Trophoblast cell (in vitro differentiated cells and primary cell): ENCODE measurements around the gene FAM184B.

ENCODE experiments used
- DNase-seq, 2 donors: peaks; one replicate each; pipeline ENCODE4 v3.0.0-alpha.2; 2016
- H2AFZ ChIP-seq: 2 replicates; pipeline ENCODE4 v1.6.1; 2013; ENCODE audit warnings: low read length, moderate library complexity, mild to moderate bottlenecking; ENCODE audit not compliant: insufficient read depth, poor library complexity
- H2AK5ac ChIP-seq: 2 replicates; pipeline ENCODE4 v1.6.1; 2013; ENCODE audit warnings: mild to moderate bottlenecking, low read length
- H2BK120ac ChIP-seq: 2 replicates; pipeline ENCODE4 v1.6.1; 2013; ENCODE audit warnings: low read length, mild to moderate bottlenecking, moderate library complexity; ENCODE audit not compliant: insufficient read depth, poor library complexity
- H2BK12ac ChIP-seq: 2 replicates; pipeline ENCODE4 v1.6.1; 2013; ENCODE audit warnings: mild to moderate bottlenecking, low read length, moderate library complexity
- H2BK5ac ChIP-seq: 2 replicates; pipeline ENCODE4 v1.6.1; 2013; ENCODE audit warnings: low read length, low read depth, moderate library complexity, mild to moderate bottlenecking; ENCODE audit not compliant: poor library complexity
- H3K14ac ChIP-seq: 2 replicates; pipeline ENCODE4 v1.6.1; 2013; ENCODE audit warnings: mild to moderate bottlenecking, low read length
- H3K18ac ChIP-seq: 2 replicates; pipeline ENCODE4 v1.6.1; 2013; ENCODE audit warnings: mild to moderate bottlenecking, low read length
- H3K23ac ChIP-seq: 2 replicates; pipeline ENCODE4 v1.6.1; 2013; ENCODE audit warnings: low read length
- H3K27ac ChIP-seq: 2 replicates; pipeline ENCODE4 v1.5.1; 2013; ENCODE audit warnings: low read depth, mild to moderate bottlenecking, inconsistent platforms, low read length, moderate library complexity
- H3K27me3 ChIP-seq: 2 replicates; pipeline ENCODE4 v1.6.1; 2013; ENCODE audit warnings: inconsistent platforms, mild to moderate bottlenecking, low read length, moderate library complexity; ENCODE audit not compliant: insufficient read depth
- H3K36me3 ChIP-seq, 2 experiments: 1 replicate in 1 of 2; 2 replicates in 1 of 2; pipeline ENCODE4 v1.6.1; 2013; ENCODE audit warnings: low read length in 2 of 2, mild to moderate bottlenecking in 2 of 2, moderate library complexity in 1 of 2; ENCODE audit not compliant: insufficient read depth in 2 of 2, control insufficient read depth in 1 of 2
- H3K4ac ChIP-seq: 2 replicates; pipeline ENCODE4 v1.6.1; 2013; ENCODE audit warnings: low read depth, mild to moderate bottlenecking, low read length, moderate library complexity
- H3K4me1 ChIP-seq, 2 experiments: 1 replicate in 1 of 2; 2 replicates in 1 of 2; pipeline ENCODE4 v1.6.1; 2013; ENCODE audit warnings: low read length in 2 of 2, mild to moderate bottlenecking in 2 of 2, moderate library complexity in 1 of 2; ENCODE audit not compliant: insufficient read depth in 2 of 2, control insufficient read depth in 1 of 2
- H3K4me2 ChIP-seq: 2 replicates; pipeline ENCODE4 v1.6.1; 2013; ENCODE audit warnings: inconsistent platforms, mild to moderate bottlenecking, low read length, moderate library complexity
- H3K4me3 ChIP-seq: 2 replicates; pipeline ENCODE4 v1.5.1; 2013; ENCODE audit warnings: mild to moderate bottlenecking, low read depth, low read length, inconsistent platforms
- H3K79me1 ChIP-seq: one replicate; pipeline ENCODE4 v1.6.1; 2013; ENCODE audit warnings: low read length
- H3K79me2 ChIP-seq: 2 replicates; pipeline ENCODE4 v1.6.1; 2013; ENCODE audit warnings: low read length, mild to moderate bottlenecking; ENCODE audit not compliant: control insufficient read depth, insufficient read depth, poor library complexity
- H3K9ac ChIP-seq: 2 replicates; pipeline ENCODE4 v1.6.1; 2013; ENCODE audit warnings: mild to moderate bottlenecking, low read length
- H3K9me3 ChIP-seq: 2 replicates; pipeline ENCODE4 v1.6.1; 2013; ENCODE audit warnings: low read depth, mild to moderate bottlenecking, control low read depth, inconsistent platforms, low read length; ENCODE audit not compliant: insufficient read depth
- H4K12ac ChIP-seq: 2 replicates; pipeline ENCODE4 v1.6.1; 2013; ENCODE audit warnings: low read depth, mild to moderate bottlenecking, low read length, moderate library complexity
- H4K8ac ChIP-seq: 2 replicates; pipeline ENCODE4 v1.6.1; 2013; ENCODE audit warnings: low read depth, mild to moderate bottlenecking, low read length, moderate library complexity
- H4K91ac ChIP-seq: one replicate; pipeline ENCODE4 v1.6.1; 2013; ENCODE audit warnings: low read depth, mild to moderate bottlenecking, low read length, moderate library complexity
- WGBS: extraction: QIAGEN DNeasy Blood & Tissue Kit; methylation state at CpG from one replicate; pipeline ENCODE4 v1.1.7; 2013; ENCODE audit warnings: missing lambda C conversion rate; ENCODE audit not compliant: insufficient read length, insufficient coverage; ENCODE audit errors: extremely low coverage; 5-methylcytosine and 5-hydroxymethylcytosine counted together

The FAM184B gene

DNA sequence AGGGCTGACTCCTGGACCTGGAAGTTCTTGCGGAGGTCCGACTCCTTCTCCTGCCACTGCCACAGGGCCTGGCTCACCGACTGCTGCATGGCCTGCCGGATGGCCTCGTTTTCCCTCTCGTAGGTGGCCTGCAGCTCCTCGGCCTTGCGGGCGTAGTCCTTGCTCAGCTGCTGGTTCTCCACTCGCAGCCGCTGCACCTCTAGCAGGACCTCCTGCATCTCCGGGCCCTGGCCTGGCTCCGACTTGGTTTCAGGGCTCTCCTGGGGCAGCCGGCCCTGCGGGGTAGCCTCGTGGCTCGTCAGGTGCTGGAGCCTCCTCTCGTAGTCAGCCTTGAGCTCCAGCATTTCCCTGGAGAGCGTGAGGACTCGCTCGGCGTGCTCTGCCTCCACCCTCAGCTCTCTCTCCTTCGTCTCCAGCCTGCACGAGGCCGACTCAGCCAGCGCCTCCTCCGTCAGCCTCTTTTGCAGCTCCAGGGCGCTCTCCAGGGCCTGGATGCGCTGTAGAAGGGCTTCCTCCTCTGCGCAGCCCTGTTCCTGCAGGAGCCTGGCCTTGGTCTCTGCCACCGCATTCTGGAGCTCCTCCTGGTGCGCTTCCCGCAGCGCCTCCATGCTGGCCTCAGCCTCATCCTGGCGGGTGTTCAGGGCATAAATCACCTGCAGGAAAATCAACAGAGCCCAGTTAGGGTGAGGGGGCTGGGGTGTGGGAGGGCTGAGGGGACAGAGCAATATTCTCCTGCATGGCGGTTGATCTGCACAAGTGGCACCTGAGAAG is 72.2 kb downstream of the FAM184B start:
- Histone ChIP-seq H3K9me3 (no peaks in the 10 kb centered on the region), H4K12ac (no peak overlapping the region), H2AFZ (no peak overlapping the region), H2BK5ac (no peak overlapping the region), H3K9ac (no peak overlapping the region), H3K18ac (no peak overlapping the region), H2BK12ac (no peak overlapping the region), H3K4me3 (no peak overlapping the region), H4K8ac (no peak overlapping the region), H3K4ac (no peak overlapping the region), H3K36me3 (no peaks in the 10 kb centered on the region), H3K4me1 (peaks cover 3 to 4% of the 10 kb centered on the region in 2 experiments), H3K27ac (no peak overlapping the region), H3K23ac (no peak overlapping the region), H3K79me1 (no peaks in the 10 kb centered on the region), H3K14ac (no peak overlapping the region), H3K4me2 (no peak overlapping the region), H4K91ac (no peak overlapping the region), H2AK5ac (no peak overlapping the region), H2BK120ac (no peak overlapping the region), H3K27me3 (no peaks in the 10 kb centered on the region), H3K79me2 (no peaks in the 10 kb centered on the region)
- no CpG with 5 or more reads among the region's 36 CpGs for WGBS
- no peak for DNase-seq

DNA sequence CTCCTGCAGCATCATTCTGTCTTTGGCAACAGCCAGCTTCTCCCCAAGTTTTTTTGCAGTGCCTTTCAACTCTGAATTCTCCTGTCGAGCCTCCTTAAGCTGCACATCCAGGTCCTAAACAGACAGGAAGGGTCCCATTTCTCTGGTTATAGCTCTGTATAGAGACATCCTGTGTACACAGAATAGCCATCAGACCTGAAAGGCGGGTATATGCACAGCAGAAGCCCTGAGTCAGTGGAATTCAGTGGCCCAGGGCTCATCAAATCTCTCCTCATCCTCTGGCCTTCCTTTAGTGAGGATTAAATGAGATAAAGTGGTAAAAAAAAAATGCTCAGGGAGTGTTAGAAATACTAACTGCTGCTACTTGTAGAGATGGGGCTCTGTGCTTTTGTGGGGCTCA is 73.8 kb downstream of the FAM184B start:
- no CpG with 5 or more reads among the region's 2 CpGs for WGBS
- no peak overlapping the region for H2AK5ac ChIP-seq
- H3K4me2 ChIP-seq: no peak overlapping the region

DNA sequence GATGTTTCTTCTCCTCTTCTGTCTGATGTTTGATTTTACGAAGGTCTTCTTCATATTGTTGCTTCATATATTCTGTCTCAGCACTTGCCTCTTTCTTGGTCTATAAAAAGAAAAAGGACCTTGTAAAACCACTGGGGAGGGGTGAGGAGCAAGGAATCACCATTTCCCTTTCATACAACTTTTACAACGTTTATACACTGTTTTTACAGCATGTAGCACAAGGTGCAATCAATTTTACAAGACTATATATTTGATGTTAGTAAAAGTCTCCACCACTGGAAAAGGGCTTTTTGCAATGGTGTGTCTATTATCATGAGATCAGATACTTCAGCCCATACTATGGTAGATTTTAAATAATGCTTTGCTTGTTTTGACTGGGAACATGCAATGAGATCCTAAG is 76.3 kb downstream of the FAM184B start:
- Histone ChIP-seq H3K79me2 (no peaks in the 10 kb centered on the region), H3K23ac (no peak overlapping the region), H2AK5ac (no peak overlapping the region), H3K18ac (no peak overlapping the region), H3K36me3 (no peaks in the 10 kb centered on the region), H4K91ac (no peak overlapping the region), H3K9me3 (peaks cover 2% of the 10 kb centered on the region), H4K12ac (no peak overlapping the region), H3K9ac (no peak overlapping the region), H3K79me1 (no peaks in the 10 kb centered on the region), H3K27me3 (no peaks in the 10 kb centered on the region), H2AFZ (no peak overlapping the region), H2BK120ac (no peak overlapping the region), H2BK5ac (no peak overlapping the region), H3K4ac (no peak overlapping the region), H3K4me1 (peaks cover 3 to 4% of the 10 kb centered on the region in 2 experiments), H2BK12ac (no peak overlapping the region), H3K4me2 (no peak overlapping the region), H4K8ac (no peak overlapping the region), H3K4me3 (no peak overlapping the region), H3K14ac (no peak overlapping the region), H3K27ac (no peak overlapping the region)
- no CpG with 5 or more reads among the region's 2 CpGs for WGBS
- DNase-seq: no peak

More for the DNA sequence above, 73.8 kb downstream of the FAM184B start:
- DNase-seq: no peak
- H4K12ac ChIP-seq: no peak overlapping the region
- no peak overlapping the region for H2BK120ac ChIP-seq
- H2BK5ac ChIP-seq: no peak overlapping the region
- no peak overlapping the region for H3K18ac ChIP-seq
- H3K36me3 ChIP-seq: no peaks in the 10 kb centered on the region
- H3K4me3 ChIP-seq: no peak overlapping the region
- peak overlapping the region; percentile 37 for H3K23ac ChIP-seq
- H3K27ac ChIP-seq: no peak overlapping the region
- no peak overlapping the region for H2BK12ac ChIP-seq
- no peak overlapping the region for H4K8ac ChIP-seq
- no peaks in the 10 kb centered on the region for H3K9me3 ChIP-seq
- no peak overlapping the region for H3K4ac ChIP-seq
- no peaks in the 10 kb centered on the region for H3K79me2 ChIP-seq
- no peak overlapping the region for H3K9ac ChIP-seq
- H4K91ac ChIP-seq: no peak overlapping the region
- no peaks in the 10 kb centered on the region for H3K27me3 ChIP-seq
- no peak overlapping the region for H3K14ac ChIP-seq
- H3K4me1 ChIP-seq: peaks cover 3 to 4% of the 10 kb centered on the region in 2 experiments
- H3K79me1 ChIP-seq: no peaks in the 10 kb centered on the region
- H2AFZ ChIP-seq: no peak overlapping the region

DNA sequence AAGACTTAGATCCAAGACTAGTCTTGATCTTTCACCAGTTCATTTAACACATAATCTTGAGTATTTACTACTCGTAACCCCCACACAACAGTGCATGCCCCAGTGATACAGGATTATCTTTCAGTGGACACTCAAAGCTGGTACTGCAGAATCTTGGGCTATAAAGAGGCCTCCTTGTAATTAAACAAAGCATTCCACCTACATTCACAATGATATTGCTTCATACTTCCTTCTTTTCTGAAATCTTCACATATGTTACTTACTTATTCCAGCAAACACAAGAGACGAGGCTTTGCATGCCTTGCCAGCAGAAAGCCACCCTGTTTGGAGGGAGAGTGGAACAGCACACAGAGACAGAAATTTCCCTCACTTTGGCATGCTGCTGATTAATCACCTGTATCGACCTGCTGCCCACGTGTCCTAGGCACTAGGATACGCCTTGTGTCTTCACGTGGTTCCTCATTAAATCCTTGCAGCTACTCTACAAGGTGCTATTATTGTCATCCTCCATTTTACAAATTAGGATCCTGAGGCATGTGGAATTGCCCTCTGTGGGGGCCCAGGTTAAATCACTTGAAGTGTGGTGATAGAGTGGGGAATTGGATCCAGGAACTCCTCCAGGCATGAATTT is 77.3 kb downstream of the FAM184B start:
- WGBS: no CpG with 5 or more reads among the region's 6 CpGs

More for the DNA sequence above, 77.3 kb downstream of the FAM184B start:
- H3K18ac ChIP-seq: no peak overlapping the region
- no peak overlapping the region for H2AK5ac ChIP-seq
- no peak overlapping the region for H2BK5ac ChIP-seq
- no peak overlapping the region for H4K8ac ChIP-seq
- no peaks in the 10 kb centered on the region for H3K36me3 ChIP-seq
- H3K79me1 ChIP-seq: no peaks in the 10 kb centered on the region
- no peak overlapping the region for H3K9ac ChIP-seq
- no peak overlapping the region for H3K23ac ChIP-seq
- H3K9me3 ChIP-seq: peaks cover 2% of the 10 kb centered on the region
- H3K14ac ChIP-seq: no peak overlapping the region
- no peak overlapping the region for H3K4me3 ChIP-seq
- H3K79me2 ChIP-seq: no peaks in the 10 kb centered on the region
- no peak overlapping the region for H2BK120ac ChIP-seq
- H3K4me2 ChIP-seq: no peak overlapping the region
- H3K27me3 ChIP-seq: no peaks in the 10 kb centered on the region
- peaks cover 3 to 4% of the 10 kb centered on the region in 2 experiments for H3K4me1 ChIP-seq
- no peak overlapping the region for H4K12ac ChIP-seq
- no peak overlapping the region for H4K91ac ChIP-seq
- no peak overlapping the region for H2AFZ ChIP-seq
- H3K27ac ChIP-seq: no peak overlapping the region
- no peak for DNase-seq
- no peak overlapping the region for H2BK12ac ChIP-seq
- H3K4ac ChIP-seq: no peak overlapping the region
